Astrocyte (in vitro differentiated cells and primary cell): ENCODE data around the gene METTL2B. TPM values are rescaled to one million over a fixed set of nuclear protein-coding genes. Genes with fewer than 3 reads are reported as not detected.
"Not testable (repeated sequence)": the region's sequence is repeated elsewhere in the genome, so short reads cannot be mapped to it uniquely, and the experiment has no call there.

Experiments
- DNase-seq: peaks from one replicate; pipeline ENCODE4 v3.0.0-alpha.2; 2010; ENCODE audit warnings: low read depth
- FAIRE-seq: peaks from 2 replicates; lab custom pipeline; 2011; peaks lifted over from hg19 to GRCh38; lab: Jason Lieb, UNC
- H2AFZ ChIP-seq: 2 replicates; pipeline ENCODE4 v1.6.0; 2012; ENCODE audit warnings: low read depth, low read length, inconsistent platforms
- H3K27ac ChIP-seq: 2 replicates; pipeline ENCODE4 v1.5.1; 2011; ENCODE audit warnings: low read depth, low read length, inconsistent platforms
- H3K27me3 ChIP-seq: 2 replicates; pipeline ENCODE4 v1.6.0; 2011; ENCODE audit warnings: low read length, inconsistent platforms; ENCODE audit not compliant: insufficient read depth
- H3K36me3 ChIP-seq: 2 replicates; pipeline ENCODE4 v1.5.1; 2011; ENCODE audit warnings: low read length, inconsistent platforms; ENCODE audit not compliant: insufficient read depth
- H3K4me1 ChIP-seq: 2 replicates; pipeline ENCODE4 v1.5.1; 2011; ENCODE audit warnings: low read length, inconsistent platforms; ENCODE audit not compliant: insufficient read depth
- H3K4me2 ChIP-seq: 2 replicates; pipeline ENCODE4 v1.6.0; 2012; ENCODE audit warnings: low read length, inconsistent platforms
- H3K4me3 ChIP-seq: 2 replicates; pipeline ENCODE4 v1.5.1; 2011; ENCODE audit warnings: low read depth, mild to moderate bottlenecking, low read length, inconsistent platforms; ENCODE audit not compliant: insufficient read depth
- H3K79me2 ChIP-seq: 2 replicates; pipeline ENCODE4 v1.6.0; 2012; ENCODE audit warnings: mild to moderate bottlenecking, low read length, inconsistent platforms; ENCODE audit not compliant: insufficient read depth
- H3K9ac ChIP-seq: 2 replicates; pipeline ENCODE4 v1.6.0; 2012; ENCODE audit warnings: mild to moderate bottlenecking, low read length, inconsistent platforms
- H3K9me3 ChIP-seq: 2 replicates; pipeline ENCODE4 v1.5.1; 2012; ENCODE audit warnings: low read depth, mild to moderate bottlenecking, low read length, inconsistent platforms; ENCODE audit not compliant: insufficient read depth
- H4K20me1 ChIP-seq: 2 replicates; pipeline ENCODE4 v1.6.0; 2012; ENCODE audit warnings: low read length, inconsistent platforms; ENCODE audit not compliant: insufficient read depth
- H3K27ac Mint-ChIP-seq: one replicate; pipeline ENCODE4 v1.8.0; 2021; ENCODE audit warnings: mild to moderate bottlenecking, mixed read lengths; ENCODE audit not compliant: unreplicated experiment
- H3K27me3 Mint-ChIP-seq: one replicate; pipeline ENCODE4 v1.8.0; 2021; ENCODE audit warnings: low read depth, mixed read lengths; ENCODE audit not compliant: unreplicated experiment
- H3K36me3 Mint-ChIP-seq: one replicate; pipeline ENCODE4 v1.8.0; 2021; ENCODE audit warnings: low read depth, mixed read lengths; ENCODE audit not compliant: unreplicated experiment
- H3K4me1 Mint-ChIP-seq: one replicate; pipeline ENCODE4 v1.8.0; 2021; ENCODE audit warnings: low read depth, mixed read lengths; ENCODE audit not compliant: unreplicated experiment
- H3K4me3 Mint-ChIP-seq: one replicate; pipeline ENCODE4 v1.8.0; 2021; ENCODE audit warnings: mild to moderate bottlenecking, moderate library complexity, mixed read lengths; ENCODE audit not compliant: unreplicated experiment
- H3K9me3 Mint-ChIP-seq: one replicate; pipeline ENCODE4 v1.8.0; 2021; ENCODE audit warnings: mild to moderate bottlenecking, mixed read lengths; ENCODE audit not compliant: unreplicated experiment
- CTCF ChIP-seq: IDR thresholded peaks from 2 replicates; pipeline ENCODE4 v1.5.1; 2011; ENCODE audit warnings: low read depth, mild to moderate bottlenecking, inconsistent platforms, low read length, moderate library complexity; ENCODE audit not compliant: insufficient read depth
- EZH2 ChIP-seq: IDR thresholded peaks from 2 replicates; pipeline ENCODE4 v1.6.1; 2012; ENCODE audit warnings: mild to moderate bottlenecking, low read length, inconsistent platforms; ENCODE audit not compliant: insufficient read depth
- total RNA-seq: library from RNA; stranded (reverse); gene quantifications from 2 replicates; pipeline ENCODE4 v1.2.1, GENCODE V29; 2021

METTL2B gene
- total RNA-seq, 1 donor from 2014 or later: 30.8 TPM

GRCh38 chr7:128459394-128459878, 17.1 kb upstream of the METTL2B start:
- Histone ChIP-seq H3K9me3 (no peaks in the 10 kb centered on the region), H3K4me1 (peaks cover 11% of the 10 kb centered on the region), H3K4me2 (no peak overlapping the region), H3K27me3 (no peaks in the 10 kb centered on the region), H2AFZ (no peak overlapping the region), H3K36me3 (peaks cover 7% of the 10 kb centered on the region), H3K4me3 (no peak overlapping the region), H3K9ac (no peak overlapping the region), H3K27ac (no peak overlapping the region), H3K79me2 (peaks cover 53% of the 10 kb centered on the region), H4K20me1 (peaks cover 49% of the 10 kb centered on the region)
- peaks cover 8% of the 10 kb centered on the region for H3K4me1 Mint-ChIP-seq
- H3K4me3 Mint-ChIP-seq: peak overlapping the region; percentile 64
- FAIRE-seq (no peak), DNase-seq (peak; percentile 52)
- no peaks in the 10 kb centered on the region for H3K27me3 Mint-ChIP-seq
- peaks cover 3% of the 10 kb centered on the region for H3K9me3 Mint-ChIP-seq
- H3K36me3 Mint-ChIP-seq: peaks cover 15% of the 10 kb centered on the region
- peak; percentile 78 for TF ChIP-seq CTCF
- TF ChIP-seq EZH2: no peak
- no peak overlapping the region for H3K27ac Mint-ChIP-seq

GRCh38 chr7:128462460-128462859, 14.1 kb upstream of the METTL2B start:
- H3K79me2 ChIP-seq: peaks cover 36% of the 10 kb centered on the region
- peaks cover 7% of the 10 kb centered on the region for H3K36me3 ChIP-seq
- Mint-ChIP-seq H3K27me3 (no peaks in the 10 kb centered on the region), H3K27ac (no peak overlapping the region), H3K9me3 (peaks cover 3% of the 10 kb centered on the region), H3K4me1 (peaks cover 5% of the 10 kb centered on the region), H3K4me3 (no peak overlapping the region), H3K36me3 (peaks cover 12% of the 10 kb centered on the region)
- no peak overlapping the region for H3K9ac ChIP-seq
- no peak overlapping the region for H3K4me2 ChIP-seq
- no peak overlapping the region for H3K27ac ChIP-seq
- H4K20me1 ChIP-seq: peaks cover 42% of the 10 kb centered on the region
- no peak overlapping the region for H3K4me3 ChIP-seq
- no peak for DNase-seq
- H2AFZ ChIP-seq: no peak overlapping the region
- TF ChIP-seq EZH2: no peak
- TF ChIP-seq CTCF: no peak
- peaks cover 2% of the 10 kb centered on the region for H3K4me1 ChIP-seq
- no peaks in the 10 kb centered on the region for H3K9me3 ChIP-seq
- no peaks in the 10 kb centered on the region for H3K27me3 ChIP-seq
- no peak for FAIRE-seq

- H4K20me1 ChIP-seq: peaks cover 33% of the 10 kb centered on the region
- H3K9me3 ChIP-seq, H3K27me3 Mint-ChIP-seq, H3K27ac ChIP-seq, H3K27ac Mint-ChIP-seq, H3K4me3 ChIP-seq, H3K27me3 ChIP-seq, H2AFZ ChIP-seq, H3K4me2 ChIP-seq, H3K36me3 Mint-ChIP-seq, H3K4me1 Mint-ChIP-seq, FAIRE-seq, H3K4me3 Mint-ChIP-seq, H3K9ac ChIP-seq, DNase-seq, H3K4me1 ChIP-seq, H3K36me3 ChIP-seq, H3K9me3 Mint-ChIP-seq: not testable (repeated sequence)
- peaks cover 27% of the 10 kb centered on the region for H3K79me2 ChIP-seq
These were observed 13.2 kb upstream of the METTL2B start for GRCh38 chr7:128463345-128463744.

- H3K9me3 Mint-ChIP-seq, H3K27me3 ChIP-seq, H3K4me1 ChIP-seq, H3K4me3 Mint-ChIP-seq, FAIRE-seq, H3K27me3 Mint-ChIP-seq, H3K4me1 Mint-ChIP-seq, H3K4me2 ChIP-seq, H2AFZ ChIP-seq, H3K36me3 Mint-ChIP-seq, H3K27ac ChIP-seq, H3K4me3 ChIP-seq, H3K9ac ChIP-seq, H3K36me3 ChIP-seq, DNase-seq, H3K9me3 ChIP-seq, H3K27ac Mint-ChIP-seq: not testable (repeated sequence)
- Histone ChIP-seq H4K20me1 (peaks cover 27% of the 10 kb centered on the region), H3K79me2 (peaks cover 21% of the 10 kb centered on the region)
These were observed 12.6 kb upstream of the METTL2B start for GRCh38 chr7:128463933-128464332.

GRCh38 chr7:128466871-128467270, 9.7 kb upstream of the METTL2B start:
- H2AFZ ChIP-seq, H3K9ac ChIP-seq, H3K79me2 ChIP-seq, H3K27ac ChIP-seq, H3K27me3 Mint-ChIP-seq, H3K27ac Mint-ChIP-seq, DNase-seq, H3K9me3 ChIP-seq, H4K20me1 ChIP-seq, H3K4me2 ChIP-seq, H3K4me1 ChIP-seq, H3K9me3 Mint-ChIP-seq, H3K4me3 Mint-ChIP-seq, H3K4me1 Mint-ChIP-seq, H3K36me3 Mint-ChIP-seq, FAIRE-seq, H3K4me3 ChIP-seq, H3K27me3 ChIP-seq, H3K36me3 ChIP-seq: not testable (repeated sequence)
